Peyer's patch (tissue), 4 donors: Measurements from ENCODE around the gene GMPR2.

ENCODE experiments used
- POLR2A ChIP-seq, 2 donors: fragments of 450-650 bp; IDR thresholded peaks; one replicate each; pipeline ENCODE4 v1.5.1; 2017; ENCODE audit warnings: antibody characterized with exemption in 2 of 2, mild to moderate bottlenecking in 2 of 2, moderate library complexity in 2 of 2
- TF ChIP-seq, protein P1 (sequence below), 6 experiments: fragments of 450-650 bp in 4 of 6; fragments of 200-600 bp in 2 of 6; sonication (generic) in 1 of 6; IDR thresholded peaks; one replicate each; pipeline ENCODE4 v1.5.1; 2017 to 2019; ENCODE audit warnings: antibody characterized with exemption in 6 of 6, mild to moderate bottlenecking in 3 of 6, moderate library complexity in 1 of 6

GRCh38 chr14:24190416-24190815, 42.3 kb upstream of the GMPR2 start:
- TF ChIP-seq, protein P1, sequence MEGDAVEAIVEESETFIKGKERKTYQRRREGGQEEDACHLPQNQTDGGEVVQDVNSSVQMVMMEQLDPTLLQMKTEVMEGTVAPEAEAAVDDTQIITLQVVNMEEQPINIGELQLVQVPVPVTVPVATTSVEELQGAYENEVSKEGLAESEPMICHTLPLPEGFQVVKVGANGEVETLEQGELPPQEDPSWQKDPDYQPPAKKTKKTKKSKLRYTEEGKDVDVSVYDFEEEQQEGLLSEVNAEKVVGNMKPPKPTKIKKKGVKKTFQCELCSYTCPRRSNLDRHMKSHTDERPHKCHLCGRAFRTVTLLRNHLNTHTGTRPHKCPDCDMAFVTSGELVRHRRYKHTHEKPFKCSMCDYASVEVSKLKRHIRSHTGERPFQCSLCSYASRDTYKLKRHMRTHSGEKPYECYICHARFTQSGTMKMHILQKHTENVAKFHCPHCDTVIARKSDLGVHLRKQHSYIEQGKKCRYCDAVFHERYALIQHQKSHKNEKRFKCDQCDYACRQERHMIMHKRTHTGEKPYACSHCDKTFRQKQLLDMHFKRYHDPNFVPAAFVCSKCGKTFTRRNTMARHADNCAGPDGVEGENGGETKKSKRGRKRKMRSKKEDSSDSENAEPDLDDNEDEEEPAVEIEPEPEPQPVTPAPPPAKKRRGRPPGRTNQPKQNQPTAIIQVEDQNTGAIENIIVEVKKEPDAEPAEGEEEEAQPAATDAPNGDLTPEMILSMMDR (IDR thresholded peaks at IDR 0.05): no peak
- TF ChIP-seq POLR2A (IDR thresholded peaks at IDR 0.05): no peak
